ENCODE results near the gene MAPK12. TPM values are rescaled to one million over a fixed set of nuclear protein-coding genes. Genes with fewer than 3 reads are reported as not detected.

The MAPK12 gene
- polyA plus RNA-seq, 1 experiment: 26.6 TPM

GRCh38 chr22:50269573-50269969, 8.1 kb upstream of the MAPK12 start:
- H3K27ac ChIP-seq (ENCODE audit: low read depth, low read length): no peak overlapping the region
- H3K27me3 ChIP-seq (ENCODE audit: control insufficient read depth, insufficient read depth, low read length): no peaks in the 10 kb centered on the region
- H3K9me3 ChIP-seq (ENCODE audit: control insufficient read depth, insufficient read depth, low read length): peaks cover 10% of the 10 kb centered on the region; the same call in 1 of the 2 replicates
- CTCF ChIA-PET: no interaction called here
- H3K4me3 ChIP-seq (ENCODE audit: low read depth, low read length): peak overlapping the region; percentile 52
- POLR2A ChIA-PET: no interaction called here
- no peak for DNase-seq (ENCODE audit: low read depth, low spot score)
- TF ChIP-seq, protein P1, sequence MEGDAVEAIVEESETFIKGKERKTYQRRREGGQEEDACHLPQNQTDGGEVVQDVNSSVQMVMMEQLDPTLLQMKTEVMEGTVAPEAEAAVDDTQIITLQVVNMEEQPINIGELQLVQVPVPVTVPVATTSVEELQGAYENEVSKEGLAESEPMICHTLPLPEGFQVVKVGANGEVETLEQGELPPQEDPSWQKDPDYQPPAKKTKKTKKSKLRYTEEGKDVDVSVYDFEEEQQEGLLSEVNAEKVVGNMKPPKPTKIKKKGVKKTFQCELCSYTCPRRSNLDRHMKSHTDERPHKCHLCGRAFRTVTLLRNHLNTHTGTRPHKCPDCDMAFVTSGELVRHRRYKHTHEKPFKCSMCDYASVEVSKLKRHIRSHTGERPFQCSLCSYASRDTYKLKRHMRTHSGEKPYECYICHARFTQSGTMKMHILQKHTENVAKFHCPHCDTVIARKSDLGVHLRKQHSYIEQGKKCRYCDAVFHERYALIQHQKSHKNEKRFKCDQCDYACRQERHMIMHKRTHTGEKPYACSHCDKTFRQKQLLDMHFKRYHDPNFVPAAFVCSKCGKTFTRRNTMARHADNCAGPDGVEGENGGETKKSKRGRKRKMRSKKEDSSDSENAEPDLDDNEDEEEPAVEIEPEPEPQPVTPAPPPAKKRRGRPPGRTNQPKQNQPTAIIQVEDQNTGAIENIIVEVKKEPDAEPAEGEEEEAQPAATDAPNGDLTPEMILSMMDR (IDR thresholded peaks at IDR 0.05; ENCODE audit: low read depth, low read length): no peak

DNA sequence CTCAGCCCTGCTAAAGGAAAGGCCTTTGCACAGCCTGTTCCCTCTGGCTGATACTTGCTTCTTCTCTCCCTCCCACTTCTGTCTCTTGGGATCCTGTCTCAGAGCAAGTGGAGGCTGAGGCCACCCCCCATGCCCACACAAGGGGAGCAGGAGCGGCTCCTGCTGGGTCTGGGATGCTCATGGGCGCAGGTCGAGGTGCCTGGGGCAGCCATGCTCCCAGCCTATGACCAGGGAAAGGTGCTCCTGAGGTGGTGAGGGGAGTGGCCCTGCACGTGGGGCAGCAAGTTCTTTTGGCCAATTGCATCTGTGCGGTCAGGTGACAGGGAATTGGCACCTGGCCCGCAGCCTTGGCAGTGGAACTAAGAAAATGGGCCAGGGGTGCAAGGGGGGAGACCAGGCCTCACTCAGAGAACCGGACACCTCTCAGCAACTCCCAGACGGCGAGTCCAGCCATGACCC, 7.2 kb upstream of the MAPK12 start:
- no peak overlapping the region for H3K4me3 ChIP-seq (ENCODE audit: low read depth, low read length)
- no peaks in the 10 kb centered on the region for H3K27me3 ChIP-seq (ENCODE audit: control insufficient read depth, insufficient read depth, low read length)
- no peak overlapping the region for H3K27ac ChIP-seq (ENCODE audit: low read depth, low read length)
- CTCF ChIA-PET: interaction anchor here (0.5 kb wide), 1 partner anchor 8 kb away, joined by 5 read pairs; no protein-coding TSS in a partner anchor
- POLR2A ChIA-PET: no interaction called here
- DNase-seq (ENCODE audit: low read depth, low spot score): no peak
- TF ChIP-seq, protein P1 (IDR thresholded peaks at IDR 0.05; ENCODE audit: low read depth, low read length): no peak
- peaks cover 10% of the 10 kb centered on the region; the same call in 1 of the 2 replicates for H3K9me3 ChIP-seq (ENCODE audit: control insufficient read depth, insufficient read depth, low read length)

GRCh38 chr22:50267591-50268390, 6.3 kb upstream of the MAPK12 start:
- Histone ChIP-seq H3K27me3 (ENCODE audit: control insufficient read depth, insufficient read depth, low read length) (no peaks in the 10 kb centered on the region), H3K4me3 (ENCODE audit: low read depth, low read length) (peak overlapping the region; percentile 54), H3K27ac (ENCODE audit: low read depth, low read length) (no peak overlapping the region), H3K9me3 (ENCODE audit: control insufficient read depth, insufficient read depth, low read length) (peaks cover 10% of the 10 kb centered on the region; the same call in 1 of the 2 replicates)
- no peak for DNase-seq (ENCODE audit: low read depth, low spot score)
- ChIA-PET CTCF (interaction anchor here (0.7 to 1.5 kb wide), 3 partner anchors 17 to 74 kb away, joined by 3 to 10 read pairs (median 6); partner anchors contain the start of gene HDAC10), POLR2A (interaction anchor here (0.5 to 0.7 kb wide), 2 partner anchors 8 to 21 kb away, joined by 3 to 6 read pairs; no protein-coding TSS in a partner anchor)
- TF ChIP-seq, protein P1 (IDR thresholded peaks at IDR 0.05; ENCODE audit: low read depth, low read length): peak; percentile 23

GRCh38 chr22:50266994-50267393, 5.5 kb upstream of the MAPK12 start:
- Histone ChIP-seq H3K27ac (ENCODE audit: low read depth, low read length) (no peak overlapping the region), H3K27me3 (ENCODE audit: control insufficient read depth, insufficient read depth, low read length) (no peaks in the 10 kb centered on the region), H3K4me3 (ENCODE audit: low read depth, low read length) (peak overlapping the region; percentile 38; the same call in 1 of the 2 replicates), H3K9me3 (ENCODE audit: control insufficient read depth, insufficient read depth, low read length) (peaks cover 10% of the 10 kb centered on the region; the same call in 1 of the 2 replicates)
- DNase-seq (ENCODE audit: low read depth, low spot score): no peak
- ChIA-PET CTCF (interaction anchor here (0.7 to 1.5 kb wide), 3 partner anchors 16 to 75 kb away, joined by 3 to 10 read pairs (median 6); partner anchors contain the start of gene HDAC10), POLR2A (interaction anchor here (0.5 to 0.7 kb wide), 2 partner anchors 9 to 20 kb away, joined by 3 to 6 read pairs; no protein-coding TSS in a partner anchor)
- TF ChIP-seq, protein P1 (IDR thresholded peaks at IDR 0.05; ENCODE audit: low read depth, low read length): no peak

Measured in AG04450 (cell line).